ENCODE measurements around the gene FCRL1. TPM values are rescaled to one million over a fixed set of nuclear protein-coding genes. Genes with fewer than 3 reads are reported as not detected.
A peak's percentile ranks its signal among the peaks of the same experiment; 100 is the strongest.

FCRL1 gene
- total RNA-seq, 2 donors from 2014 or later: not detected

GRCh38 chr1:157830887-157831286 is 11.0 kb upstream of the FCRL1 start:
- DNase-seq (ENCODE audit: low spot score) (no peak), ATAC-seq (no peak)
- H3K4me3 Mint-ChIP-seq: no peak overlapping the region
- peaks cover 0 to 18% of the 10 kb centered on the region in 2 donors for H3K4me1 Mint-ChIP-seq (ENCODE audit: low read depth in 2 of 2)
- H3K27me3 Mint-ChIP-seq: peaks cover under 1 to 4% of the 10 kb centered on the region in 2 donors
- H3K9me3 Mint-ChIP-seq: no peaks in the 10 kb centered on the region
- no peak overlapping the region for H3K27ac Mint-ChIP-seq
- no peaks in the 10 kb centered on the region for H3K36me3 Mint-ChIP-seq

- peaks cover 4 to 13% of the 10 kb centered on the region in 2 donors for H3K27me3 Mint-ChIP-seq
- DNase-seq (ENCODE audit: low spot score) (no peak), ATAC-seq (no peak)
- no peak overlapping the region for H3K4me3 Mint-ChIP-seq
- no peaks in the 10 kb centered on the region for H3K36me3 Mint-ChIP-seq
- H3K4me1 Mint-ChIP-seq (ENCODE audit: low read depth in 2 of 2): peaks cover 0 to 18% of the 10 kb centered on the region in 2 donors
- no peak overlapping the region for H3K27ac Mint-ChIP-seq
- no peaks in the 10 kb centered on the region for H3K9me3 Mint-ChIP-seq
These were observed 9.8 kb upstream of the FCRL1 start for GRCh38 chr1:157829711-157830110.

GRCh38 chr1:157829210-157829609 is 9.3 kb upstream of the FCRL1 start:
- no peaks in the 10 kb centered on the region for H3K36me3 Mint-ChIP-seq

GRCh38 chr1:157820299-157820698 is 379 bp upstream of the FCRL1 start:
- H3K9me3 Mint-ChIP-seq: peaks cover 1% of the 10 kb centered on the region
- H3K27ac Mint-ChIP-seq: no peak overlapping the region
- peaks cover 2% of the 10 kb centered on the region for H3K36me3 Mint-ChIP-seq
- no peak for ATAC-seq
- no peak for DNase-seq (ENCODE audit: low spot score)
- H3K4me1 Mint-ChIP-seq (ENCODE audit: low read depth in 2 of 2): peaks cover 0 to 2% of the 10 kb centered on the region in 2 donors
- no peak overlapping the region for H3K4me3 Mint-ChIP-seq
- peaks cover 14 to 30% of the 10 kb centered on the region in 2 donors for H3K27me3 Mint-ChIP-seq

More at GRCh38 chr1:157829210-157829609, 9.3 kb upstream of the FCRL1 start:
- Mint-ChIP-seq H3K27ac (no peak overlapping the region), H3K27me3 (peaks cover 6 to 18% of the 10 kb centered on the region in 2 donors), H3K9me3 (no peaks in the 10 kb centered on the region), H3K4me3 (no peak overlapping the region), H3K4me1 (ENCODE audit: low read depth in 2 of 2) (peaks cover 0 to 18% of the 10 kb centered on the region in 2 donors)
- DNase-seq (ENCODE audit: low spot score) (no peak), ATAC-seq (no peak)

DNA sequence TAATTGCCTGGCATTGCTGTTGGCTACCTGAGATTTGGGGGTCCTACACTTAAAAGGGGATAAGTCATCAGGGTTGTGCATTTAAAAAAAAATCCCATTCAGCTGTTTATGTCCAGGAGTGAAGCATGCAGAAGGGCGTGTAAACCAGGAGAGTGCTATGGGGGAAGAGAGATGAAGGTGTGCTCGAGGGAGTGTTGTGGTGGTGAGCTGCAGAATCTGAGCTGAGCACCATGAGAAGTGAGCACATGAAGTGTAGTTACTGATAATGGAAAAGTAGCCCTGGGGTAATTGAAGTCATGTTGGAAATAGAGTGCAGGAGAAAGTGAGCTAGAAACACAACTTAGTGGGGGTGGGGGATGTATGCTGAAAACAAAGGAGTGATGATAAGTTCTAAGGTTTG is 705 bp downstream of the FCRL1 start:
- H3K27me3 Mint-ChIP-seq: peaks cover 12 to 26% of the 10 kb centered on the region in 2 donors
- peaks cover 2% of the 10 kb centered on the region for H3K9me3 Mint-ChIP-seq
- no peak overlapping the region for H3K4me3 Mint-ChIP-seq
- peaks cover 5% of the 10 kb centered on the region for H3K36me3 Mint-ChIP-seq
- ATAC-seq: no peak
- H3K4me1 Mint-ChIP-seq (ENCODE audit: low read depth in 2 of 2): peaks cover 0 to 2% of the 10 kb centered on the region in 2 donors
- DNase-seq (ENCODE audit: low spot score): no peak
- H3K27ac Mint-ChIP-seq: no peak overlapping the region

- Mint-ChIP-seq H3K27me3 (peaks cover 19 to 27% of the 10 kb centered on the region in 2 donors), H3K4me1 (ENCODE audit: low read depth in 2 of 2) (no peaks in the 10 kb centered on the region), H3K27ac (no peak overlapping the region), H3K36me3 (peaks cover 19% of the 10 kb centered on the region), H3K4me3 (no peak overlapping the region), H3K9me3 (peaks cover 9% of the 10 kb centered on the region)
- DNase-seq (ENCODE audit: low spot score) (no peak), ATAC-seq (no peak)
These were observed 6.7 kb downstream of the FCRL1 start for GRCh38 chr1:157813269-157813668.

DNA sequence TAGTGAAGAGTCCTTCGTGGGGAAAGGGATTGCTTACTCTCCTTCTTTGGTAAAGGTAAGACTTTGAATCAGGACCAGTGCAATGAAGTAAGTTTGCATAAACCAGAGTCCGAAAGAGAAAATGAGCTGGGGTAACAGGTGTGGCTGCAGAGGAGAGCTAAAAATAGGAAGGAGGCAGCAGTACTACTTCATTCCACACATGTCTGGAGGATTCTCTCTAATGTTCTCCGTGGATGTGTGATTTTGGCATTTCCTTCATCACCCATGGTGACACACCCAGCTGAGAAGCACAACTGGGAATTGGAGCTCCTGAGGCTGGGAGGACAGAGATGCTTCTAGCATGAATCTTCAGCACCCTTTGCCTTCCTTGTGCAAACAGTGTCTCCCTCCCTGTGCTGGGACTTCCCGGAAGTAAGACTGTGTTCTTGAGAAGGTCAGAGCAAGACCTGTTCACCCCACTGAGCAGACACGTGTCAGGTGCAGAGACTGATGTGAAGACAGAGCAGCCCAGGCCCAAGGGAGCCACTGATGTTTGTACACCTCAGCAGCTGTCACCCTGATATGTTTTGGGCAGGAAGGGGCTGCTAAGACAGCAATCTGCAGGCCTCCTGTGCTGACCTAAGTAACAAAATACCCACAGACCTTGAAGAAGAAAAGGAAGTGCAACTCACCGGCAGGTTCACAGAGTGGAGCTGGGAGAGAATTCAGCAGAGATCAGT is 13.3 kb downstream of the FCRL1 start:
- no peak for DNase-seq (ENCODE audit: low spot score)
- Mint-ChIP-seq H3K4me3 (no peak overlapping the region), H3K4me1 (ENCODE audit: low read depth in 2 of 2) (no peaks in the 10 kb centered on the region), H3K9me3 (no peaks in the 10 kb centered on the region), H3K27me3 (peaks cover 14% of the 10 kb centered on the region in 2 donors), H3K27ac (no peak overlapping the region), H3K36me3 (no peaks in the 10 kb centered on the region)
- peak in 1 of 2 donors; percentile 53 for ATAC-seq

DNA sequence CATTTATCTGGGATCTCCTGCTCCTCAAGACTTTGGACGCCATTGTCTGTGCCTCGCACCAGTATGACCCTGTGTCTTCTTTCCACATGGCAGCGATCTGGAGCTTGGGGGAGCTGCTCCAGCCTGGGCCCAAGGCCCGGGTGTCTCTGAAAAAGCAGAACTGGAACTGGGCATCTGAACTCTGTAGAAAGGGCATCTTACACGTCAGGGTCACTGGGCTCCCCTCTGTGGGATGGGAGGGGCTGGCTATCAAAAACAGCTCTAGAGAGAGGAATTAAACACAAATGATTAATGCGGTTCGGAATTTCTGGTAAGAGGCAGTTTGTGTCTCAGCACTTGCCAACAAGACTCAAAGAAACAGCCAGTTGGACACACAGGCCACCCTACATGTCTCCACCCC is 16.1 kb downstream of the FCRL1 start:
- Mint-ChIP-seq H3K27ac (no peak overlapping the region), H3K4me1 (ENCODE audit: low read depth in 2 of 2) (no peaks in the 10 kb centered on the region), H3K9me3 (no peaks in the 10 kb centered on the region), H3K27me3 (peaks cover 9 to 10% of the 10 kb centered on the region in 2 donors), H3K4me3 (no peak overlapping the region), H3K36me3 (no peaks in the 10 kb centered on the region)
- ATAC-seq: peak in 1 of 2 donors; percentile 31
- no peak for DNase-seq (ENCODE audit: low spot score)

- H3K4me3 Mint-ChIP-seq: no peak overlapping the region
- H3K9me3 Mint-ChIP-seq: no peaks in the 10 kb centered on the region
- no peaks in the 10 kb centered on the region for H3K36me3 Mint-ChIP-seq
- H3K27me3 Mint-ChIP-seq: peaks cover 0 to 2% of the 10 kb centered on the region in 2 donors
- ATAC-seq (no peak), DNase-seq (ENCODE audit: low spot score) (no peak)
- H3K4me1 Mint-ChIP-seq (ENCODE audit: low read depth in 2 of 2): no peaks in the 10 kb centered on the region
- no peak overlapping the region for H3K27ac Mint-ChIP-seq
These were observed 19.9 kb downstream of the FCRL1 start for GRCh38 chr1:157799996-157800395.

GRCh38 chr1:157798211-157798610 is 21.7 kb downstream of the FCRL1 start:
- peaks cover 0 to 2% of the 10 kb centered on the region in 2 donors for H3K27me3 Mint-ChIP-seq
- no peak for DNase-seq (ENCODE audit: low spot score)
- no peak overlapping the region for H3K27ac Mint-ChIP-seq
- no peak overlapping the region for H3K4me3 Mint-ChIP-seq
- peaks cover 11% of the 10 kb centered on the region for H3K36me3 Mint-ChIP-seq
- H3K9me3 Mint-ChIP-seq: peaks cover 3% of the 10 kb centered on the region
- H3K4me1 Mint-ChIP-seq (ENCODE audit: low read depth in 2 of 2): no peaks in the 10 kb centered on the region
- no peak for ATAC-seq

DNA sequence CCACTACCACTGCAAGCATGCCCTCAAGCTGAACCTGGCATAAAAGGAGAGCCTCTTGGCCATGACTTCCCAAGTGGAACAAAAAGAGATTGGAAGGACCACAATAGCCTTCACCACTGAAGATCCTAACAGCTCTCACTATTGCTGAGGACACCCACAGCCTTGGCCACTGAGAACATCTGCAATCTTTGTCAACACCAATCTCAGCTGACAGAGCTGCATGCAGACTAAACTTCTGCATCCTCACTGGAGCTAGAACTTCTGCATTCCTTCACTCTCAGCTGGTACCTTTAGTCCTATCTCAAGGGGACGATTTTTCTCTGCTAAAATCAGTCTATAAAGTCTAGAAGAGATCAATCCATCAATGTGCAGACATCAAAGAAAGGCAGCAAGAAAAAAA is 34.7 kb downstream of the FCRL1 start:
- H3K27me3 Mint-ChIP-seq: peaks cover 3 to 7% of the 10 kb centered on the region in 2 donors
- H3K4me3 Mint-ChIP-seq: no peak overlapping the region
- H3K4me1 Mint-ChIP-seq (ENCODE audit: low read depth in 2 of 2): peaks cover 5 to 14% of the 10 kb centered on the region in 2 donors
- DNase-seq (ENCODE audit: low spot score) (no peak), ATAC-seq (no peak)
- no peak overlapping the region for H3K27ac Mint-ChIP-seq
- peaks cover 11% of the 10 kb centered on the region for H3K36me3 Mint-ChIP-seq
- H3K9me3 Mint-ChIP-seq: no peaks in the 10 kb centered on the region

DNA sequence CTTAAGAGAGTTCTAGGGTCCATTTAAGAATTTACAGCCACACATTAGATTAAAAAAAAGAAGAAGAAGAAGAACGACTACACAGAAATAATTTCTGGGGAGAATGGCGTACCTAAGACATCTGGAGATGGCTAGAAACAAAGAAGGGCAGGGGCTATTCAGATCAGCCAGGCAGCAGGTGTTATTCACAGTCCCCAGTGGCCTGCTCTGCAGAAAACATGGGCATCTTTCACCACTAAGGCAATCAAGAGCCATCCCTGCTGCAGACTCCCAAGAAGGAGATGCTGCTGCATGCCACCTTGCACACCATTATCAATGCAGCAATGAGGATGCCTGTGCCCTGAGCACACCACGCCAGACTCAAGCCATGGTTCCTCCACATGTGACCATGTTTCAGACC is 35.1 kb downstream of the FCRL1 start:
- peaks cover 7% of the 10 kb centered on the region for H3K36me3 Mint-ChIP-seq
- peaks cover 3 to 7% of the 10 kb centered on the region in 2 donors for H3K27me3 Mint-ChIP-seq
- no peak for DNase-seq (ENCODE audit: low spot score)
- H3K4me1 Mint-ChIP-seq (ENCODE audit: low read depth in 2 of 2): peaks cover 5 to 14% of the 10 kb centered on the region in 2 donors
- H3K4me3 Mint-ChIP-seq: no peak overlapping the region
- no peaks in the 10 kb centered on the region for H3K9me3 Mint-ChIP-seq
- no peak for ATAC-seq
- no peak overlapping the region for H3K27ac Mint-ChIP-seq

DNA sequence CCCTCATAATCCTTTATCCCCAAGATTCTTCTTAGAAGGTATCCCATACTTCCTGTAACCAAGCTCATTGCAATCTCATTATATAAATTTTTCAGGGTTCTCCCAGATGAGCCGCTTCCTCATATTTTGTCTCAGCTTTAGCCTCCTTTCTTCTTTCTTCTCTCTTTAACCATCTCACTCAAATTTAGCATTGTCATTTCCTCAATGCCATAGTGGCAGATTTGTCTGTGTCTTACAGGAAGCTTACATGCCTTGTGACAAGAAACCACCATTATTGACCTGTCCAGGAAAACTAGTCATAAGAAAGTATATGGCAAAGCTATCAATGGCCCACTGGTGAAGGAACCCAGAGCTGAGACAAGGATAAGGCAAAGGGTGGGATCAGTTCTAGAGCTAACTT is 37.0 kb downstream of the FCRL1 start:
- no peak overlapping the region for H3K4me3 Mint-ChIP-seq
- H3K27ac Mint-ChIP-seq: no peak overlapping the region
- peaks cover 7% of the 10 kb centered on the region for H3K36me3 Mint-ChIP-seq
- peaks cover 5 to 14% of the 10 kb centered on the region in 2 donors for H3K4me1 Mint-ChIP-seq (ENCODE audit: low read depth in 2 of 2)
- no peaks in the 10 kb centered on the region for H3K9me3 Mint-ChIP-seq
- no peak for DNase-seq (ENCODE audit: low spot score)
- H3K27me3 Mint-ChIP-seq: peaks cover 3 to 7% of the 10 kb centered on the region in 2 donors
- ATAC-seq: no peak

- no peak overlapping the region for H3K4me3 Mint-ChIP-seq
- peaks cover 3 to 7% of the 10 kb centered on the region in 2 donors for H3K27me3 Mint-ChIP-seq
- no peaks in the 10 kb centered on the region for H3K36me3 Mint-ChIP-seq
- H3K9me3 Mint-ChIP-seq: no peaks in the 10 kb centered on the region
- peak in 1 of 2 donors; percentile 43 for ATAC-seq
- peaks cover 11 to 19% of the 10 kb centered on the region in 2 donors for H3K4me1 Mint-ChIP-seq (ENCODE audit: low read depth in 2 of 2)
- H3K27ac Mint-ChIP-seq: no peak overlapping the region
- no peak for DNase-seq (ENCODE audit: low spot score)
These were observed 38.9 kb downstream of the FCRL1 start for GRCh38 chr1:157781048-157781447.

Measured in natural killer cell treated with Interleukin-12 subunit alpha and Interleukin-12 subunit beta and Interleukin-15 and Interleukin-18, amount 100 ng/mL, for 72 hours (primary cell).